Endodermal cell (in vitro differentiated cells): Measurements from ENCODE around the gene CCDC88C. TPM values are rescaled to one million over a fixed set of nuclear protein-coding genes. Genes with fewer than 3 reads are reported as not detected.
"Not testable (repeated sequence)": the region's sequence is repeated elsewhere in the genome, so short reads cannot be mapped to it uniquely, and the experiment has no call there.

ENCODE experiments used
- DNase-seq: peaks from one replicate; pipeline ENCODE4 v3.0.0-alpha.2; 2017
- H3K27ac ChIP-seq: 2 replicates; pipeline ENCODE4 v1.5.1; 2013; ENCODE audit warnings: mild to moderate bottlenecking, low read depth, low read length, moderate library complexity
- H3K27me3 ChIP-seq: 2 replicates; pipeline ENCODE4 v1.6.1; 2013; ENCODE audit warnings: mild to moderate bottlenecking, low read length, moderate library complexity; ENCODE audit not compliant: insufficient read depth, control insufficient read depth, poor library complexity, severe bottlenecking
- H3K36me3 ChIP-seq: 2 replicates; pipeline ENCODE4 v1.7.0; 2013; ENCODE audit warnings: mild to moderate bottlenecking, low read length, moderate library complexity; ENCODE audit not compliant: control insufficient read depth, insufficient read depth
- H3K4me1 ChIP-seq: one replicate; pipeline ENCODE4 v1.7.0; 2013; ENCODE audit warnings: low read length; ENCODE audit not compliant: control insufficient read depth, insufficient read depth
- H3K4me3 ChIP-seq: 2 replicates; pipeline ENCODE4 v1.5.1; 2013; ENCODE audit warnings: mild to moderate bottlenecking, low read length, moderate library complexity
- H3K9ac ChIP-seq: 2 replicates; pipeline ENCODE4 v1.6.1; 2013; ENCODE audit warnings: mild to moderate bottlenecking, low read length, moderate library complexity; ENCODE audit not compliant: poor library complexity, severe bottlenecking; ENCODE audit errors: extremely low read depth
- H3K9me3 ChIP-seq: 2 replicates; pipeline ENCODE4 v1.6.1; 2013; ENCODE audit warnings: mild to moderate bottlenecking, low read length, moderate library complexity; ENCODE audit not compliant: control insufficient read depth
- H3K27ac Mint-ChIP-seq: 2 replicates; pipeline ENCODE4 v1.8.0; 2020; ENCODE audit warnings: mixed read lengths
- H3K27me3 Mint-ChIP-seq: 2 replicates; pipeline ENCODE4 v1.8.0; 2021; ENCODE audit warnings: mild to moderate bottlenecking, mixed read lengths; ENCODE audit not compliant: insufficient read depth
- H3K36me3 Mint-ChIP-seq: 2 replicates; pipeline ENCODE4 v1.8.0; 2020; ENCODE audit warnings: low read depth, mixed read lengths
- H3K4me1 Mint-ChIP-seq: 2 replicates; pipeline ENCODE4 v1.8.0; 2020; ENCODE audit warnings: mixed read lengths
- H3K4me3 Mint-ChIP-seq: 2 replicates; pipeline ENCODE4 v1.8.0; 2020; ENCODE audit warnings: mild to moderate bottlenecking, moderate library complexity, mixed read lengths
- H3K9me3 Mint-ChIP-seq: 2 replicates; pipeline ENCODE4 v1.8.0; 2020; ENCODE audit warnings: mild to moderate bottlenecking, mixed read lengths
- WGBS, 2 experiments: methylation state at CpG; one replicate each; pipeline versions ENCODE4 v1.1.5 to v1.1.7; 2013; ENCODE audit warnings: missing lambda C conversion rate in 2 of 2, mixed read lengths in 1 of 2; ENCODE audit not compliant: insufficient coverage in 1 of 2, insufficient read length in 1 of 2; 5-methylcytosine and 5-hydroxymethylcytosine counted together
- total RNA-seq, 2 donors: library from RNA; stranded (reverse); fragmentation: NEBNext Ultra II Directional in 1 of 2; extraction: Animal tissue kit (Norgen Biotek cat#: 25700) in 1 of 2; gene quantifications; 2 replicates in 1 of 2; 3 replicates in 1 of 2; pipeline ENCODE4 v1.2.1, GENCODE V29; 2021
- TF ChIP-seq, protein P1 (sequence below): fragments of 200-600 bp; sonication (generic); conservative IDR thresholded peaks from 2 replicates; pipeline ENCODE4 v1.5.0; 2021; ENCODE audit warnings: antibody characterized with exemption, mild to moderate bottlenecking

CCDC88C gene
- total RNA-seq, 2 donors from 2014 or later: 50.0 to 50.5 TPM

DNA sequence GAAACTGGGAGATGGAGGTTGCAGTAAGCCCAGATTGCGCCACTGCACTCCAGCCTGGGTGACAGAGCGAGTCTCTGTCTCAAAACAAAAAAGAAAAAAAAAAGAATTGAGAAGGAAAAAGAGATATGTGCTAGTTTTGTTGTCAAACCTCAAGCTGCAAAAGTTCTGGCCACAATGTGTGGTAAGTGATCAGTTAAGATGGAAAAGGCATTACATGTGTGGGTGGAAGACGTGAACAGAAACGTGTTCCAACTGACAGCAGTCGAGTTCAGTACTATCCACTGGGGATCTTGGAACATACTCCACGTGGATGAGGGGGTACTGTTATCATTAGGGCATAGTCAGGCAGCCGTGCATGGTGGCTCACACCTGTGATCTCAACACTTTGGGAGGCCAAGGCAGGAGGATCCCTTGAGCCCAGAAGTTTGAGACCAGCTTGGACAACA lies 190.4 kb downstream of the CCDC88C start:
- no peaks in the 10 kb centered on the region for H3K27me3 ChIP-seq
- H3K36me3 Mint-ChIP-seq: peaks cover 13% of the 10 kb centered on the region
- no peak for DNase-seq
- H3K4me3 Mint-ChIP-seq: no peak overlapping the region
- H3K27ac Mint-ChIP-seq: no peak overlapping the region
- no peak overlapping the region for H3K9ac ChIP-seq
- 94 to 100% methylated on average over 4 to 7 of the region's 7 CpGs for WGBS, 2 experiments
- H3K4me3 ChIP-seq: no peak overlapping the region
- no peaks in the 10 kb centered on the region for H3K4me1 Mint-ChIP-seq
- H3K4me1 ChIP-seq: no peaks in the 10 kb centered on the region
- H3K27me3 Mint-ChIP-seq: no peaks in the 10 kb centered on the region
- H3K9me3 ChIP-seq: peaks cover 15% of the 10 kb centered on the region
- no peak overlapping the region for H3K27ac ChIP-seq
- H3K9me3 Mint-ChIP-seq: peaks cover 10% of the 10 kb centered on the region
- TF ChIP-seq, protein P1, sequence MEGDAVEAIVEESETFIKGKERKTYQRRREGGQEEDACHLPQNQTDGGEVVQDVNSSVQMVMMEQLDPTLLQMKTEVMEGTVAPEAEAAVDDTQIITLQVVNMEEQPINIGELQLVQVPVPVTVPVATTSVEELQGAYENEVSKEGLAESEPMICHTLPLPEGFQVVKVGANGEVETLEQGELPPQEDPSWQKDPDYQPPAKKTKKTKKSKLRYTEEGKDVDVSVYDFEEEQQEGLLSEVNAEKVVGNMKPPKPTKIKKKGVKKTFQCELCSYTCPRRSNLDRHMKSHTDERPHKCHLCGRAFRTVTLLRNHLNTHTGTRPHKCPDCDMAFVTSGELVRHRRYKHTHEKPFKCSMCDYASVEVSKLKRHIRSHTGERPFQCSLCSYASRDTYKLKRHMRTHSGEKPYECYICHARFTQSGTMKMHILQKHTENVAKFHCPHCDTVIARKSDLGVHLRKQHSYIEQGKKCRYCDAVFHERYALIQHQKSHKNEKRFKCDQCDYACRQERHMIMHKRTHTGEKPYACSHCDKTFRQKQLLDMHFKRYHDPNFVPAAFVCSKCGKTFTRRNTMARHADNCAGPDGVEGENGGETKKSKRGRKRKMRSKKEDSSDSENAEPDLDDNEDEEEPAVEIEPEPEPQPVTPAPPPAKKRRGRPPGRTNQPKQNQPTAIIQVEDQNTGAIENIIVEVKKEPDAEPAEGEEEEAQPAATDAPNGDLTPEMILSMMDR: no peak
- no peaks in the 10 kb centered on the region for H3K36me3 ChIP-seq

DNA sequence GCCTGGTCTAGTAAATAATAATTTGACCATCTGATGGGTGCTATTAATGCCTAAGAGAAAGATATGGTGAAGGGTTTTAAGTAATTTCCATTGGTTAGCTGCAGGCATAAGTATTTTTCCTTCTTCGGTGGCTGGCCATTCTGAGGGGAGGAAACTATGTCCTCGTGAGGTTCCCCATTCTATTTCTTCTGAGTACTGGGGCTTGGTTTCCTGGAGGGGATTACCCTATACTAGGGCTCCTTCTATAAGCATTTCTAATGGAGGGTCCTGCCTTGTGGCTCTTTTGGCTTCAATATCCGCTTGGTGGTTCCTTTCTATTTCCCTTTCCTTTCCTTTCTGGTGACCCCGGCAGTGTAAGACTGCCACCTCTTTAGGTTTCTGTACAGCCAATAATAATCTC lies 191.3 kb downstream of the CCDC88C start:
- H3K4me1 ChIP-seq, DNase-seq, H3K27ac ChIP-seq, H3K36me3 ChIP-seq, H3K27me3 Mint-ChIP-seq, H3K27ac Mint-ChIP-seq, H3K4me3 Mint-ChIP-seq, H3K4me3 ChIP-seq, H3K27me3 ChIP-seq, H3K9ac ChIP-seq, H3K4me1 Mint-ChIP-seq: not testable (repeated sequence)
- H3K9me3 ChIP-seq: peaks cover 13% of the 10 kb centered on the region
- H3K36me3 Mint-ChIP-seq: peaks cover 15% of the 10 kb centered on the region
- 94% methylated on average over 4 of the region's 4 CpGs; no CpG with 5 or more reads in 1 of the 2 experiments for WGBS, 2 experiments
- H3K9me3 Mint-ChIP-seq: peaks cover 10% of the 10 kb centered on the region

DNA sequence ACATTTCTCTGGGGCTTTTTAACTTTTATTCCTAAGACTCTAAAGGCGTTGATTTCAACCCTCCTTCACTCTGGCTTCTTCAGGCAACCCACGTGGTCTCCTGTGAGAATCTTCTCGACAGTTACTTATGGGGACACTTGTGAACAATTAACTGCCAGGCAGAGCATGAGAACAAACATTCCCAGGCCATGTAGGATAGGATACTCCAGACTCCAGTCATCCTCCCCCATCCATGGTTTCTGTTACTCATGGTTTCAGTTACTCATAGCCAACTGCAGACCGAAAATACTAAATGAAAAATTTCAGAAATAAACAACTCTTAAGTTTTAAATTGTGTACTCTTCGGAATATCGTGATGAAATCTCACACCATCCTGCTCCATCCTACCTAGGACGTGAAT lies 192.6 kb downstream of the CCDC88C start:
- H3K36me3 Mint-ChIP-seq: peaks cover 7% of the 10 kb centered on the region

More for the DNA sequence above, 192.6 kb downstream of the CCDC88C start:
- DNase-seq: no peak
- Mint-ChIP-seq H3K9me3 (peaks cover 2% of the 10 kb centered on the region), H3K4me1 (no peaks in the 10 kb centered on the region), H3K27me3 (peaks cover 2% of the 10 kb centered on the region), H3K4me3 (no peak overlapping the region), H3K27ac (no peak overlapping the region)
- Histone ChIP-seq H3K9me3 (no peaks in the 10 kb centered on the region), H3K36me3 (no peaks in the 10 kb centered on the region), H3K27me3 (no peaks in the 10 kb centered on the region), H3K4me1 (no peaks in the 10 kb centered on the region), H3K9ac (no peak overlapping the region), H3K27ac (no peak overlapping the region), H3K4me3 (no peak overlapping the region)
- 86 to 89% methylated on average over 6 to 7 of the region's 7 CpGs for WGBS, 2 experiments
- TF ChIP-seq, protein P1: no peak
